Measurements from ENCODE around the gene COL4A1.

Gene COL4A1

DNA sequence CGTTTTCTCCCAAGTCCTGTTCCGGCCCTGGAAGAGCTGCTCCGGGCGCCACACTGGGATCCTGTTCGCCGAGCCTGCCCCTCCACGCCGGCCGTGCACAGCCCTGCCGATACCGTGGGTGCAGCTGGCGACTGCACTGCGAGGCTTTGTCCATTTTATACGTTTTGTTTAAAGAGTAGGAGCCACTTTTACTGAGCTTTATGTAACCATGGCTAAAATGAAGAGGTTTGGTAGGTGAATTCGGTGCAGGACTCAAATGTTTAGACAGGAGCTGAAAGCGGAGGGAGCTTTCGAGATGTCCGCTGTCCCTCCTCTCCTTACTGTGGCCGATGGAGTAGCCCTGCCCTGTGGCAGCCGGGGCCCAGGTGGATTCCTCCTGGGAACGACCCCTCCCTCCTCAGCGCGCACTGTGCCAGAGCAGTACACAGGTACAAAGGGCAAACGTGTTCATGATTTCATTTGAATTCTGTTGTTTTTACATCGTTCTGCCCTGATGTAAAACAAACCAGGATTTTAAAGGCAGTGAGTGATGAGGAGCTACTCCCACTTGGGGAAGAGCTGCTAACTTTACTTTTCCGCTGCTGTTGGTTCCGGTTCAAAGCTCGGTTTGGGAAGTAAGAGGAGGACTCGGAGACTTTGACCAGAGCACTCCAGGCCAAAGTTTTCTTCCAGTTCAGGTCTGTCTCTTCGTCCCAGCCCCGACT lies 1.9 kb upstream of the COL4A1 start:
- DNase-seq, result no peak

DNA sequence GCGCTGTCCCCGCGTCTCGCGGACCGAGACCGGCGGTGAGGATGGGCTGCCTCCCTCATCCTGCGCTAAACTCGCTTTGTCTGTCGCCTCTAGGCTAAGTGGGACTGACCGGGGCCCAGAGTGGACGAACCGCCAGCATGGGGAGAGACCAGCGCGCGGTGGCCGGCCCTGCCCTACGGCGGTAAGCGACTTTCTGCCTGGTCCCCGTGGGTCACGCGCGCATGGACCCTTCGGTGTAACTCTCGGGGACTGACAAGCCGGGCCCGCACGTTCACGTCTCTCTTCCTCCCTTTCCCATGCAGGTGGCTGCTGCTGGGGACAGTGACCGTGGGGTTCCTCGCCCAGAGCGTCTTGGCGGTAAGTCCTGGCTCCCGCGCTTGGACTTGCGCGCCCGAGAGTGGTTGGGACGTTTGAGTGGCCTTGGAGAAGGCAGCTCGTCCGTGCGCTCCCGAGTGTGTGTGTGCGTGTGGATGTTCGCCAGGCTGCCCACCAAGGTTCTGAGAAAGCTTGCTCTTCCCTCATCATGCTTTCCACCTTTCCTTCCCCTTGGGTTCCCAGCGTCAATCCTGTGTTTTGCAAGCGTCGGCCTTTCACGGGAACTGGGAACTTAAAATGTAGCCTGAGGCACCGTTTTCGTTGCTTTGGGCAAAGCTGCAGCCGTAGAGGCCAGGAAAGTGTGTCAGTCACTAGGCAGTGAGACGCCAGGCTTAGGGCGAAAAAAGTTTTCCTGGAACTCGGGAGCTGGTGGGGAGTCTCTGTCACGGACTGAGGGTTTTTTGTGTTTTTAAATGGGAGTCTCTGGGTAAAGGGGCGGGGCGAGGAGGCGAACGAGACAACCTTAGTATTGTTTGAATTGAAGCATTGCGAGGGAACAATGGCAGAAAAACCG lies 1.1 kb upstream of the COL4A1 start:
- DNase-seq, result no peak

DNA sequence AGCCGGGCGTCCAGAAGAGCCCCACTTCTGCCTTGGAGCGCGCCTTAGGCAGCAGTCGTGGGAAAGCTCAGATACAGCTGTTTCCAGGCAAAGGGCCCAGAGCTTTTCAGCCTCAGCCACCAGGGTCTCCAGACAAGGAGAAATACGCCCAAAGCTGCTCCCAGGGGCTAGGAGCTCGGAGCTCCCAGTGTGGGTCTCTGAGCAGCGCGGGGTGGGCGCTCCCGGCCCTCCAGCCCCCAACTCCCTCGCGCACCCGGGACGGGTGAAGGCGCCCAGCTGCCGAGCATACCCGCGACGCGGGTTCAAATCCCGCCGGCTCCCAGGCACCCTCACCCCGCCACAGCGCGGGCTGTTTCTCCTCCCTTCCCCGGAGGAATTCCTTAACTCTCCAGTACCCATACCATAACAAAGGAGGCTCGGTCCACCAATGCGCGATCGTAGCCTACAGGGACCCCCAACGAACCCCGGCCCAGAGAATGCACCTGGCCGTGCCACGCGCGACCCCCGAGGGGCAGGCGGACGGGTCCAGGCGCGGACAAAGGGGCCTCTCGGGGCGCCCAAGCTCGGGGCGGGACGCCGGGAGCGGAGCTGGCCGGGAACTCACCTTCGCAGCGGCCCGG lies 507 bp downstream of the COL4A1 start:
- DNase-seq, result no peak

DNA sequence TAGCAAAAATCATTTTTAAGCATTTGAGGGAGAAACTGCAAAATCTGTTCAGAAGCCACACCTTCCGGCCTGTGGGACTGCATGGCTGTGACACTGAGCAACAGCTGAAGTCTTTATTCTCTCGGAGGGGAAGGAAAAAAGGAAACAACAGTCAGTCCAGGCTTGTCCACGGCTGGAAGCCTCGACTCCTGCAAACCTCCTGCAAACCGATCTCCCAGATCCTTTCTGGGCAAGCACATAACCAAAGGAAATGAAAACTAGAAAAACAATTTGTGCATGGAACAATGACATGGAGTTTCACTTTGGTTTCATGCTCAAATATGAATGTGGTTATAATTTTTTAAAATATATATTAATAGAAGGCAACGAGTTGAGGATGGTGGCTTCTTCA lies 1.0 kb downstream of the COL4A1 start:
- no peak for DNase-seq

DNA sequence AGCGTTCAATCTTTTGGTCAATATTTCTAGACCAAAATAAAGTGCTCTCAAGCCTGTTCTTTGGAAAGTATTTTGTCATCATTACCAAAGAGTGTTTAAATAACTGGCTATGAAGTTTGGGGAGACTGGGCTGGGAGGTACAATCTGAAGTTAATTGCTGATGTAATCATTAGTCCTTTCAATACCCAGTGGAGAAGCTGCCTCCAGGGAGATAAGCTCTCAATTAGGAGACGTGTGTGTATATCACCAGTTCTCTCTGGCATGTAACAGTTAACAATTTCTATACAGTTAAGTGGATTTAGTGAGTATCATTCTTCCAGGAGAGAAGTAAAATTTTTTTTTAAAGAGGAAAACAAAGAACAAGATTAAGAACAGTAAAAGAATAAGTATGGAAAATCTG lies 1.4 kb downstream of the COL4A1 start:
- DNase-seq, result no peak

DNA sequence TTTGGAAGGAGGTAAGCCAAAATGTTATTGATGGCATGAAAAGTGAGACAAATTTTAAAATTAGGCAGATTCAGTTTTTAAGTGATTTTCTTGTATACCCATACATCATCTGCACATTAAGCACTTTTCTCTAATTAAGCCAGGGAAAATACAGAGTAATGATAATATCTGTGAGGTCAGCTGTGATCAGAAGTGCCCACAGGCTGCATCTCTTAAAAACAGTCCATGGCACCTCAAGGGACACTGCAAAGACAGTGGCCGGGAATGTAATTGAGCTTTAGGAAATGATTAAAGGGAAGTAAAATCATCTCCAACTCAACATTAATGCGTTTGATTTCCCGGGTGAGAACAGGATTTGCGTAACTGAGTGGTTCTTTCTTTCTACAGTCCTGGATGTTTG lies 2.0 kb downstream of the COL4A1 start:
- DNase-seq, result no peak

DNA sequence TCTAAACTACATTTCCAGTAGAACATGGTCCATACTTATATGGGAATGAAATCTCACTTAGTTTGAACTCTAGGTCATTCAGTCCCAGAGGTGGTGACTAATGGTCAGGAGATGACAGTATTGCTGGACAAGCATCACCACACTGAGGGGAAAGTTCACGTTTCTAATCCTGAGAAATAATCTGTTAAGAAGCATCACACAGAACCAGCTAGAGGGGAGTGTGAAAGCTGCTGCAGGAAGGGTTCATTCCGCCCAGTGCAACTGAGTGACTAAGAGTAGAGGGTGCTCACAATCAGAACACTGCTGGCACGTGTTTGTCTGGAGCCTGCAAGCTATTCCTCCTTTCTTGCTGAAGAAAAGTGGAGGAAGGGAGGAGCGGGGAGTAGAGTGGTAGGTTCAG lies 2.7 kb downstream of the COL4A1 start:
- DNase-seq, result no peak

DNA sequence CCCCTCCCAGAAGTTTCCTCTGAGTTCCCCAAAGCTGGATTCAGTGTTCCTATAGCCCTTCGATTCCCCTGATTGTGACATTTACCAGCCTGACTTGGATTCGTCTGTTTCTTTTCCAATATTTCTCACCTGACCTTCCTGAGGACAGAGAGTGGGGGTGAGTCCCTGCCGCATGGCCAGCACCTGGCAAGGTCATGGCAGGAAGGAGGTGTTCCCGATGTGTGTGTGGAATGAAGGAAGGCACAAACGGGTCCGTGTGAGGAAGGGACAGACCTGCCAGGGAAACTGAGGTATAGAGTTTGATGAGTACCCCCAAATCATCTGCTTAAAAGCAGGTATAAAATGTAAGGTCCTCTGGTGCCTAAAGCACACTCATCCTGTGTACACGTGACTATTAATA lies 3.3 kb downstream of the COL4A1 start:
- DNase-seq, result no peak

DNA sequence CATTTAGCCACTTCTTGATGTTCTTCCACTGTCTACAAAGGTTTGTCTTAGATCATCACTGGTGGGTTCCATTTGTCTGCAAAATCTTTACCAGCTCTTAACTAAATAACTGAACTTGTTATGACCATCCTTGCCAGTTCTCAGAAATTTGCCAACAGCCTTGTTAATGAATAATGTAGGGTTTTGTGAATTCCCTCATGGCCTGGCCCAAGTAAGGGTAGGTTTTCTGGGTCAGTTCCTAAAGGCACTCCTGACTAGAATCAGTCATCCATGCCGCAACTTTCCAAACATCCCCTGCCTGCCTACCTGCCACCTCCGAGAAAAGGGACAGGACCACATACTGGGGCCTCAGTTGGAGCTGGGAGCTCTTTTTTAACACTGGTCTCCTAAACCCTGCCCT lies 4.0 kb downstream of the COL4A1 start:
- no peak for DNase-seq

DNA sequence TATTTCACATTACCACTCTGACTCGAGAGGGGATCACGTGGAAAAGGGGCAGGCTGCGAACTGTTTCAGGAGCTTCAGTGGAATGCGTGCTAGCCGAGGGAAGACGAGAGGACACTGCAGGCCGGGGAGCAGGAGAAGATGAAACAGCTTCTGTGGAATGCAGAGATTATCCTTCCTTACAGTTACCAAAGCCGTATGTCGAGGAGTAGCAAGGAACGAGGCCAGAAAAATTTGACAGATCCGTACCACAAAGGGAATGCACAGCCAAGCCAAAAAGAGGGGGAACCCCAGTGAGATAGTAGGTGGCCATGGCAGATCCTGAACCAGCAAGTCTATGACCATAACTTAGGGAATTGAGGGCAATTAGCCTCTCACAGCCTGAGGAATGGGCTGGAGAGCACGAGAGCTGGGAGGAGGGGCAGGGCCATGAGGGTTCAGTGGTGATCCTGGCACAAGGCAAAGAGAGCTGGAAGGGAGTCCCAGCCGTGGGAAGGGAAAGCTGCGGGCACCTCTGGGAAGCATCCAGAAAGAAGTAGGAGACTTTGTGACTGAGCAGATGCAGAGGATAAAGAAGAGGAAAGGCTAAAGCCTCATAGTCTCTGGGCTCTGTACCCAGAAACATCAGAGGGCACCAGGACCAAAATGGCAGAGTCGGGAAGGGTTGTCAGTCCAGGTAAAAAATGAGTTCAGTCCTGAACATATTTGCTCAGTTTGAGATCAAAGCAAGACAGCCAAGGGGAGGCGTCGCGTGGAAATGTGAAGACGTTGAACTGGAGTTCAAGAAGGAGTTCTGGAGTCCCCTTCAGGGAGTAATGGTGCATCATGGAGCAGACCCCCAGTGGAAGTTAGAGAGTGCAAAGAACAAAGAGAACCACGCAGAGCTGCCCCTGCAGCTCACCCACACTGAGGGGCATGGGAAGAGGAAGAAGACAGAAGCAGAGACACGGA lies 5.1 kb downstream of the COL4A1 start:
- no peak for DNase-seq

DNA sequence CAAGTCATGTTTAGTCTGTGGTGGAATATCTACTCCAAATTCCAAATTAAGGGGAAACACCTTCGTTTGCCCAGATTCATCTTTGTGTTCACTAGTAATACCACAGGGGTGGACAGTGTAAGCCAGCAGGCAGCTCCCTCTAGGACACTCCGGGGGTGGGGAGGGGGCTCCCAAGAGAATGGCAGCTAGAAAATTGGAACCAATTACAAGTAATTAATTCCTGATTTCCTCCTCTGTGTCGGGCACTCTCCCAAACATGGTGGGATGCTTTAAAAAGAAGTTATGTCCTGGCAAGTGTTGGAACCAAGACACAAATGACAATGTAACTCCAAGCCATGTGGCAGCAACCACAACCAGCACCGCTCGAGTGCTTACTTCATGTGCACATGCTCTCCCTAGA lies 5.9 kb downstream of the COL4A1 start:
- no peak for DNase-seq

DNA sequence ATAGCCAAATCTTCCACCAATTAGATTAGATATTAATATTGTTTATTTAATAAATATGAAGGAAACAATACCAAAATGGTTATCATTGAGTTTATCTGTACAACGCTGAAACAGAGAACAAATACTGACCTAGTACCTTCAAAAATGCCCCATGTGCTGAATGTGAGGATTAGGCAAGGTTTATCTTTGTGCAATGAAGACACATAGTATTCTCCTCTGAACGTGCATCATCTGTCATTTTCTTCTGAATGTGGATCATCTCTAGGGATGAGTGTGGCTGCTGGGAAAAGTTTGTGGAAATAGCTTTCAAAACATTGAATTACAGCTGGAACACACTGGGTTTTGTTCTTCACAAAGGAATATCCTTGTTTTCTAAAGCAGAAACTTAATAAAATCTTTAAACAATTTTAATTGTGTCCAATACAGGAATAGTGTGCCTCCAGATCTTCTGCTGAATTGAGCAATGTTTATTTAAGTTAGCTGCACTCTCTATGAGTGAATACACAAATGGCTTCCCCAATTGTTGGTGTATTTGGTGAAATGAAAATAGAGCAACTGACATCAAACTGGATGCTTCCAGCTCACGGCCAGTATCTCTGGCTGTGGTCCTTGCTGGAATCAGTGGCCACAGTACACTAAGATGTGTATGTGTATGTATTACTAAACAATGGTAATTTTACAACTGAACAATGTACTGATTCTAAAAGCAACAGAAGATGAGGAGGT lies 6.7 kb downstream of the COL4A1 start:
- DNase-seq, result no peak

DNA sequence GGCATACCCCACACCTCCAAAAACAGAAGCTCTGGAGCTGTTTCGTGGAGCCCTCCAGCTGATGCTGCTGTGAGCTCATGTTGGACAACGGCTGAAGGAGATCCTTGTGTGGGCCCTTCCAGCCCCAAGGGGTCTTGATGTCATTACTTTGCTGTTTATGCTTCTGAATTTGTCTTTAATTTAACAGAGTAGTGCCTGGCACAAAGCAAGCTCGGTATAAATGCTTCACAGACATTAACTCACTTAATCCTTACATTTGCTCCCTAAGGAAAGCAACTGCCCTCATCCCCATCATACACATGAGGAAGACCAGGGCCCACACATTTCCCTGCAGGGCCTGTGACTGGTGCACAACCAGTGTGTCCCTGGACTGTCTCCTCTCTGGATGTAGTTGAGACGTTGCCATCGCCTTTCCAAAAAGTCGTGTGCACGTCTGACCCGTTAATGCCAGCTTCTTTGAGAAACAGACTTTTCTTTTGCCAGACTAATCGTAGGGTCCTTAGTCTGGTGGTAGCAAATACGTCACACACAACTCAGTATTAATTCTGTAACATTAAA lies 7.6 kb downstream of the COL4A1 start:
- DNase-seq, result no peak

DNA sequence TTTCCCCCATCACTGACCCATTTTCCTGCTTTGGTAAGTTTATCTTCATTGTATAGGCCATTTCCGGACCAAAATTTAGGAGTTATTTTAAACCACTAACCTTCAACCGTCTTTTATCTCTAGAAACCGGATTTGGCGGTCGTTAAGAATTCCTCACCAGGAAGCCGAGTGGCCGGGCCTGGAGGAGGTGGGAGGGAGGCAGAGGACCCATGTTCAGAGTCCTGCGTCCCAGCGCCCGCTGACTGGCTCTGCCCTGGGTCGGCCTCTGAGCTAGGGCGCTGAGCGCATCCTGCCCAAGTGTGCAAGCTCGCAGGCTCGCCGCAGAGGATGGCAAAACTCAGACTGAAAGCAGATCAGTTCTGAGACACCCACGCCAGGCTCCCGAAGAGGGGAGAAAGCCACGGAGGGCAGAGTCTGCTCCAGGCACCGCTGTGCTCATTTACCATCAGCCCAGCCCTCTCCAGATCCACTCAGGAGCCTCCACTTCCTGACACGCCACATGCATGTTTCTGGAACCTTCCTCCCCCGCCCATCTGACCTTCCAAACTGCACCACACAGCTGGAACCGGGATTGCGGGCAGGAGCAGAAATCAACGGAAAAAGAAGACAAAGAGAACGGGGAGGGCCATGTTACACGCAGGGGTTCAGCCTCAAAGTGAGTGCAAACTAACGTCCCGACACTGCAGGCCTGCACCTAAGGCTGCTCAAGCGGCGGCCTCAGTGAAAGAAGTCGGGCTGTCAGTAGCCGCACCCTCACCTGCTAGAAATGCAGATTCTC lies 8.3 kb downstream of the COL4A1 start:
- DNase-seq, result no peak

DNA sequence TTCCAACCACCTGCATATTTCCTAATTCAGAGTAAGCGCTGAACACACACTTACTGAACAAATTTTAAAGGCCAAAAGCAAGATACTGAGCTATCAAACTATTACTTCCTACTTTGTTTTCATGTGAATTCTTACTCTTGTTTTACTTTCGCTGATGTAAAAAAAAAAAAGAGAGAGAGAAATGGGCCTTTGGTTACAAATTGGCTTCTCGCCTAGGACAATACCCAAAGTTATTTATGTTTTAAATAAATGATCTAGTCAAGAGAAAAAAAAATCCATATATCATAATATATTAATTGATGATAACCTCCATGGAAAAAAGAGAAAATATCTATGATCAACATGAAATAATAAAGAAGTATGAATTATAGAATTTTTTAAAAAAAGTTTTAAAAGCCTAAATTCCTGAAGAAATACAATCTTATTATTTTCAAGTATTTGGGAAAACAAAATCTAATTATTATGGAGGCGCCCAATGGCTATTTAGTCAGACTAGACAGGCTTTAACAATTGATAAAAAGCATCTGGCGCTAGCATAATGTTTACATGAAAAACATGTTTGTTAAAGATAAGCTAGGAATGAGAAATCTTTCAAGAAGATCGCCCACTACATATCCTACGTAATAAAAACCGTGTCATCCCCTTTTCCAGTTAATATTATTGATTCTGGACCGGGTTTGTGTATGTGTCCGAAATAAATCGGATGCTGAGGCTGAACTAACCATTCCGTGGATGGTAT lies 9.0 kb downstream of the COL4A1 start:
- DNase-seq, result no peak

DNA sequence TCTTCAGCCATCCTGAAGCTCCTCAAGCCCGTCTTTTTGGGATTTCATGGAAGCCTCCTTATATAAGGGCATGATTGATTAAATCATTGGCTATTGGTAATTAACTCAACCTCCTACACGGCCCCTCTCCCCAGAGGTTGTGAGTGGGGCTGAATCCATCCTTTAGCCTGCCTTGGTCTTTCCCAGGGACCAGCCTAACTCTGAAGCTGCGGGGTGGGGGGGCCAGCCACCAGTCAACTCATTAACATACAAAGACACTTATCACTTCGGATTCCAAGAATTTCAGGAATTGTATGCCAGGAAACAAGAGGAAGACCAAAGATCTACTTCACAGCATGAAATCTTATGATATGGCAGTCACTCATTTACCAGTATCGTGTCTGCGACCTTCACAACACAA lies 9.9 kb downstream of the COL4A1 start:
- DNase-seq, result no peak

DNA sequence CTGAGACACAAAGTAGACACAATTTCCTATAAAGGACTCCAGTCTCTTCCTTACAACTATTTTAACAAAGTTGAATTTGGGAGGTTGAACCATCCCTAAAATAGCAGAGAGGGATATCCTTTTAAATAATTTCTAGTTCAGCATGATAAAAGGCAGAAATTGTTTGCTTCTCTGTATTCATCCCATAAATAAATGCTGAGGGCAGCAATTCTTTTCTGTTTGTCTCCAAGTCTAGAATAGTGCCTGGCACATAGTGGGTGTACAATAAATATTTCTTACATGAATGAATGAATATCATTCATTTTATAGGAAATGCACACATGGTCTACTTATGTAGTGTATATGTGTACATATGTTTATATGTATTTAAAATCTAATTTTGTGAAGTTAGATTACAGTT lies 12.3 kb downstream of the COL4A1 start:
- DNase-seq, result no peak

DNA sequence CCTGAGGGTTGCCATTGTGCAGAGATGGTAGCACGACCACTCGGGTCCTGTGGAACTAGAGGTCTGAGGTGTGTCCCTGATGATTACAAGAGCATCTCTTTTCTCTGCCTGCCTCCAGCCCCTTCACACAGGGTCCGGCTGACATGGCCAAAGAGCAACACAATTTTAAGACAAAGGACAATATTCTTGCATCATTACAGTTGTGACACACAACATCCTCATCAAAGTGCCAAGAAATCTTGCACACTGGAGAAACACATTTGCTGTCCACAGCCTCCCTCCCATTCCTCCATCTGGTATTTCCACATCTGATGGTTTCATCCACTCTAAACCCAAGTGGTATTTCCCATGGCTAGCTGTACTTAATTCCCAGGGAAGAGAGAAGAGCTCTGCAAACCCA lies 12.8 kb downstream of the COL4A1 start:
- no peak for DNase-seq

DNA sequence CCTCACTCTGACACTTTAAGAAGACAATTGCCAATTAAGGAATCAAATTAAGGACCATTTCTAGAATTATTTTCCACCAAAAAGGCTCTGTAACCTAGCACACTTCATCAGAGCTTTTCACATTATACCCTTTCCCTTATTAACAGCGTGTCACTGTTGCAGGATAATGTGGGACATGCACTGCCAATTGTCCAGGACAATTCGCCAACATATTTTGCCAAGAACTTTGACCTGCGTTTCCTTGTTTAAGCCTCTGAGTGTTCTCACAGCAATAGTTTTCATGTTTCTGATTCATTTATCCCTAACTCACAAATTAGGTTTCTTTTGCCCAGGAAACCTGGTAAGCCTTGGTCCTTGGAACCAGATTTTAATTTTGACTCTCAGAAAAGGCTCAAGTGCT lies 13.3 kb downstream of the COL4A1 start:
- no peak for DNase-seq

DNA sequence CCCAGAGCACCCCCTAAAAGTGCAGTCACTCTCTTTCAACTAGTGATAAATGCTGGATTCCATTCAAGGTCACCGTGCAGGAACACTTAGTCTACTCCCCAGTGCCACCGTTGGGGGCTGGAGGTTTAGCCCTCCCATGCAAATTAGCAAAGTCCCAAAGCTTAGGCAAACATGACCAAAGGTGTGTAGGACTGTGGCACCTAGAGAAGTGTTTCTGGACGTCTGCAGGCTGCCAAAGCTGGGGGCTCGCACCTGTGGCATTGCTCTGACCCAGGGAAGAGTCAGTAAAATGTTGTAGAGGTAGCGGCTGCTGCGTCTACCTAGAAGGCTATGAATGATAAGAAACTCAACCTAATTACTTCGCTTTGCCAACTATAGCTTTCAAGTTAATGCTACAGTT lies 13.9 kb downstream of the COL4A1 start:
- no peak for DNase-seq

All from NCI-H187 treated with DMSO at 0.1 percent for 48 hours (cell line).